Right renal cortex interstitium (tissue), 3 donors: Measurements from ENCODE around the gene RAB3GAP1. TPM values are rescaled to one million over a fixed set of nuclear protein-coding genes. Genes with fewer than 3 reads are reported as not detected.
"Not testable (repeated sequence)": the region's sequence is repeated elsewhere in the genome, so short reads cannot be mapped to it uniquely, and the experiment has no call there.

Experiments
- DNase-seq, 3 donors: peaks; one replicate each; pipeline ENCODE4 v3.0.0-alpha.2; 2013; ENCODE audit warnings: low read depth in 3 of 3, low spot score in 2 of 3
- polyA plus RNA-seq, 3 donors: library from polyadenylated mRNA; unstranded; fragments of 120-200 nt; gene quantifications; one replicate each; pipeline ENCODE4 v1.2.1, GENCODE V29; 2013; ENCODE audit not compliant: insufficient read length in 3 of 3

RAB3GAP1 gene
- polyA plus RNA-seq, 3 donors, result 52.1 to 57.0 (median 54.3) TPM

DNA sequence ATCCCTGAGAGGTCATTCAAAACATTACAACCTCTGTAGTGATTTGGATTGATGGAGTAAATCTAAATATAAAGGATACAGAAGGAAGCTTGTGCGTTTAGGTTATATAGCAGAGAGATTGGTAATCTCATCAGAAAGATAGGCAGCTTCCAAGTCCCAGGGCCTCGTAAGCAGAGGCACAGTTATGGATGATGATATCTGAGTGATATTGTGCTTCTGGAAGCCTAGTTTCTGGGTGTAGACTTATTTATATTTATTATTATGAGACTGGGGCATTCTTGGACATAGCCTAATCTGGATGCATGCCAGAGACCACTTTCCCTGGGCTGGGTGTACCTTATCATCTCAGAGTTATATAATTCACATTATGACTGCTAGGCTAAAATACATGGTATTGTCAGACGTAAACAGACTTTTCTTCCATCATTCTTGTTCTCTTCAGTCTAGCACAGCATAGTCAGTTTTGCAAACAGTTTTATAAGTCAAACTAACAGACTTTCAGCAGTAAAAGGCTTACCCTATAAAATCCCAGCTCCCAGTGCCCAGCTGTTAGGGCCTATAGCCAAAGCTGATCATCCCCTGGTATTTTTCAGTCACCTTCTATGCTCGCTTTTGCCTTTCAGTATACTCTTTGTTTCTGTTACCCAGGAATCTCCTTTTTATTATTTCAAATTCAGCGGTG lies 47.9 kb downstream of the RAB3GAP1 start:
- DNase-seq, result no peak

DNA sequence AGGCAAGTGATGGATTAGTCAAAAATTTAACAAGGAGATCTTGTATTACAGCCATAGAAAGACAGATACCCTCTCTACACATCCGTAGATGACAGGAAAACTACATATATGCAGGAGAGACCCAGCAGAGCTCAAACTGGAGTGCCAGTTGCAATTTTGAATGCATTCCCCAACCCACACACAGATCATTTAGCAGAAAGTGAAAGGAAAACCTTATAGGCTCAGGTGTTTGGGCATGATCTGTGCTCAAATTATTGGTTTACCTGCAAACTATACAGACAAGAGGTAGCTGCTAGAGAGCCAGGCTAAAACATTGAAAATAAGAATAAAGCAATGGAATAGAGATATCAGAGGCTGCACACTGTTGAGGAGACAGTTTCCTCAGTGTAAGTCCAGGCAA lies 51.8 kb downstream of the RAB3GAP1 start:
- DNase-seq, result no peak

DNA sequence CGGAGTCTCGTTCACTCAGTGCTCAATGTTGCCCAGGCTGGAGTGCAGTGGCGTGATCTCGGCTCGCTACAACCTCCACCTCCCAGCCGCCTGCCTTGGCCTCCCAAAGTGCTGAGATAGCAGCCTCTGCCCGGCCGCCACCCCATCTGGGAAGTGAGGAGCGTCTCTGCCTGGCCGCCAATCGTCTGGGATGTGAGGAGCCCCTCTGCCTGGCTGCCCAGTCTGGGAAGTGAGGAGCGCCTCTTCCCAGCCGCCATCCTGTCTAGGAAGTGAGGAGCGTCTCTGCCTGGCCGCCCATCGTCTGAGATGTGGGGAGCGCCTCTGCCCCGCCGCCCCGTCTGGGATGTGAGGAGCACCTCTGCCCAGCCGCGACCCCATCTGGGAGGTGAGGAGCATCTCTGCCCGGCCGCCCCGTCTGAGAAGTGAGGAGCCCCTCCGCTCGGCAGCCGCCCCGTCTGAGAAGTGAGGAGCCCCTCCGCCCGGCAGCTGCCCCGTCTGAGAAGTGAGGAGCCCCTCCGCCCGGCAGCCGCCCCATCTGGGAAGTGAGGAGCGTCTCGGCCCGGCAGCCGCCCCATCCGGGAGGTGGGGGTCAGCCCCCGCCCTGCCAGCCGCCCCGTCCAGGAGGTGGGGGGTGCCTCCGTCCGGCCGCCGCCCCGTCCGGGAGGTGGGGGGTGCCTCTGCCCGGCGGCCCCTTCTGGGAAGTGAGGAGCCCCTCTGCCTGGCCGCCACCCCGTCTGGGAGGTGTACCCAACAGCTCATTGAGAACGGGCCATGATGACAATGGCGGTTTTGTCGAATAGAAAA lies 53.6 kb downstream of the RAB3GAP1 start:
- DNase-seq, result not testable (repeated sequence)

DNA sequence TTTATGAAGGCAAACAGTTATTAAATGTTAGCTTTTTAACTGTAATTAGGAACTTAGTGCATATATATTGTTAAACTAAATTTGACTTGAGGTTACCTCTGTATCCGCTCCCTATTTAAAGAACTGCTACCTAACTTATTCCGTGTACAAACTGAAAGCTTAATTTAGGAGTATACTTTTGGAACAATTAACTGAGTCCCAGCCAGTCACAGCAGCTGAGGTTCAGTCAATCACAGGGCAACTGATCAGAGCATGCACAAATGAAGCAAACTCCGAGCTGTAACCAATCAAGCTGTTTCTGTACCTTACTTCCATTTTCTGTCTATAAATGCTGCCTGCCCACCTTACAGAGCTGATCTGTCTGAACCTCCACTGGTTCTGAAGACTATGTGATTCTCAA lies 61.2 kb downstream of the RAB3GAP1 start:
- no peak for DNase-seq

DNA sequence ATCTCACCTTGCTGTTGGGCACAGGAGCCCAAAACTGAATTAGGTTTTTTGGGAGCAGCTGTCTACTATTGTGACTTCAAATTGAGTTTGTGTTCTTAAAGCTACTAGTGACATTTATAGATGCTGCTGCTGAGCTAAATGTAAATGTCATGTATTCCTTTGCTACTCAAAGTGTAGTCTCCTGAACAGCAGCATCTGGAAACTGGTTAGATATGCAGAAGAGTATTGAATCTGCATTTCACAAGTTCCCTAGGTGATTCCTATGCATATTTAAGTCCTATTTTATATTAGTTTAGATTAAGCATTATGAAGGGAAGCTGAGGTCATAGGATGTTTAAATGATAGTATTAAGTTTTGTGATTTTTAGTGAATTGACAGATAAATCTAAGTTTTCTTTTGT lies 67.5 kb downstream of the RAB3GAP1 start:
- no peak for DNase-seq

DNA sequence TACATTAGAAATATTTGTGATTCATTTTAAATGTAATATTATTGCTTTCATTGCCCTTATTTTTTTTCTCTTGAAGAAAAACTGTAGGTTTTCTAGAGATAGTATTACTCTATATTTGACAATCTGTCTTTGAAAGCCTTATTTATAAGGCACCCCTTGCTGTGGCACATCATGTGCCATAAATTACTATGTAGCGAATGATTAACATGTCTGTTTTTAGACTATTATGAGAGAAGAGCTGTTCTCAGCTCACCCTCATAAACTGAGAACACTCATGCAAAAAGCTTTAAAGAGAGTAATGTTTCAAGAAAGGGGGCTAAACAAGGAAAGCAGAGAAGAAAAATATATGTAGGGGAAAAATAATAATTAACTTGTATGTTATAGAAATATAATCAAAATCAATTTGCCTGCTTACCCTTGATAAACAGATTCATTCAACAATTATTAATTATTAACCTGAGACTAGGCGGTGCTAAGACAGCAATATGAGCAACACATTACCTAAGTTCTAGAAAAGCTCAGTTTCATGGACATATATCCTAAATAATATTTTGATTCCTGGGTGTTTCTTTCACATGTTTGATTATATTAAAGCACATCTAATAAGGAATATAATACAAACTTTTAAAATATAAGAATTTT lies 69.0 kb downstream of the RAB3GAP1 start:
- DNase-seq, result no peak

DNA sequence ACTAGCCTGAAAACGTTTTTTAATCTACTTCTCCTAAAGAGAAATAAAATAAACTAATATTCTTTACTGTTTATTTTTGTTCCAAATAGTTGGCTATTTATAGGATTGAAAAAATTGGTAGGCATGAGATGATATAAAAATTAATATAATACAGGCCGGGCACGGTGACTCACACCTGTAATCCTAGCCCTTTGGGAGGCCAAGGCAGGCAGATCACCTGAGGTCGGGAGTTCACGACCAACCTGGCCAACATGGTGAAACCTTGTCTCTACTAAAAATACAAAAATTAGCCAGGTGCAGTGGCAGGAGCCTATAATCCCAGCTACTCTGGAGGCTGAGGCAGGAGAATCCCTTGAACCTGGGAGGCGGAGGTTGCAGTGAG lies 69.6 kb downstream of the RAB3GAP1 start:
- DNase-seq, result not testable (repeated sequence)

DNA sequence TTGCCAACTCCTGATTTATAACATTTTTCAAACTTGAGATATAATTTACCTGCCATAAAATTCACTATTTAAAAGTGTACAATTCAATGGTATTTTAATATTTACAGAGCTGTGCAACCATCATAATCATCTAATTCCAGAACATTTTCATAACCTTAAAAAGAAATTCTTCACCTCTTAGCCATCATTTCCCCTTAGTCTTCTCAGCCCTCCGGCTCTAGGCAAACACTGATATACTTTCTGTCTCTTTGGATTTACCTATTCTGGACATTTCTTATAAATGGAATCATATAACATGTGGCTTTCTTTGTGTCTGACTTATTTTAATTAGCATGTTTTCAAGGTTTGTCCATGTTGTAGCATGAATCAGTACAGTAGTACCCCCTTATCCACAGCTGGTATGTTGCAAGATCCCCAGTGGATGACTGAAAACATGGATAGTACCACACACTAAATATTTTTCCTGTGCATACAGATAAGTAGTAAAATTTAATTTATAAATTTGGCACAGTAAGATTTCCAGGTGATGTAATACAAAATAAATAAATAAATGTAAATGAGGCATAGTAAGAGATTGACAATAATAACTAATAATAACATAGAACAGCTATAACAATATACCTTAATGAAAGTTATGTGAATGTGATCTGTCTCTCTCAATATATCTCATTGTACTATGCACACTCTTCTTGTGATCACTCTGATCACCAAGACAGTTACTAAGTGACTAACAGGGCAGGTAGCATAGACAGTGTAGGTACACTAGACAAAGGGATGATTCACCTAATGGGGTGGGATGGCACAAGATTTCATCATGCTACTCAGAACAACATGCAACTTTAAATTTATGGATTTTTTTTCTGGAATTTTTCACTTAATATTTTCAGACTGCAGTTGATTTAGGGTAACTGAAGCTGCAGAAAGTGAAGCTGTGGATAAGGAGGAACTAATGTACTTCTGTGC lies 73.1 kb downstream of the RAB3GAP1 start:
- DNase-seq, result no peak

DNA sequence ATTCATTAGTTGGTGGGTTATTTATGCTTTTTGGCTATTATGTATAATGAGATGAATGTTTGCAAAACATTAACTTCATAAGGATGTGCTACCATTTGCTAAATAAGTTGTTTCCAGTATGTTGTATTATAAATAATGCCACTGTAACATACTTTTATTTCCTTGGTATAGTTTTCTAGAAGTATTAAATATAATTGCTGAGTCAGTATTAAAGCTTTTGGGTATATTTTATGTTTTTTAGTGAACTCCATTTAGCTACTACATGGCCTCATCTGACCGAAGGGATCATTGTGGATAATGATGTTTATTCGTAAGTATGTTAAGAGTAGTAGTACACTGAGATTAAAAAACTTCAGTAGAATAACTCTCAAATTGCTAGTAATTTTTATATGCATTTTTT lies 73.8 kb downstream of the RAB3GAP1 start:
- no peak for DNase-seq

DNA sequence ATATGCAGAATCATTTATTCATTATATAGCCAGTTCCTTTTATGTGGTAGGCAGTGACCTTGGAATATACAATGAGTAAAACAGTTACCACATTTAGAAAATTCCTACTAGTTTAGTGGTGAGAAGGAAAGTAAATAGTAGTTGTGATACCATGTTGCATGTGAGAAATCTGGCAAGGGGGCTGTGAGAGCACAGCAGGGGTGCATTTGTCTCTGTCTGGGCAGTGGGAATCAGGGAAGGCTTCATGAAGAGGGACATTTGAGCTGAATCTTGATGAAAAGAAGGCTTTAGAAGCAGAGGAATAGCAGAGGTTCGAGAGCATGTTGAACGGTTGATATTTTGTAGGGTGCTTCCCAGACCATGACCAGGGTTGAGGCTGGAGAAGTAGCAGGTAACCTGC lies 78.7 kb downstream of the RAB3GAP1 start:
- DNase-seq, result no peak

DNA sequence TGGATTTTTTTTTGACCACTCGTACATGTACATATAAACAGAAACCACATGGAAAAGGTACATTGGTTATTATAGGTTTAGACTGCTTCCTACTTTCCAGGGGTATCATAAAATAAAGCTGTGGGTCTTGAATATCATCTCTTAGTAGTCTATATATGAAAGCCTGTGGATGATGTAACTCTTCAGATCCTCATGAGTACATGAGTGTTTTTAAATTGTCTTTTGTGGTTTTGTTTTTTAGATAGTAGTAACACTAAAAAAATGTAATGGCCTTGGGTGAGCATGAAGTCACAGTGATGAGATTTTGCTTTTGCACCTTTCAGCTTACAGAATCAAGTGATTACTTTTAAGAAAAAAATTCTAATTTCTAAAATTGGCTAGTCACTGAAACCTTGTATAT lies 80.2 kb downstream of the RAB3GAP1 start:
- no peak for DNase-seq

DNA sequence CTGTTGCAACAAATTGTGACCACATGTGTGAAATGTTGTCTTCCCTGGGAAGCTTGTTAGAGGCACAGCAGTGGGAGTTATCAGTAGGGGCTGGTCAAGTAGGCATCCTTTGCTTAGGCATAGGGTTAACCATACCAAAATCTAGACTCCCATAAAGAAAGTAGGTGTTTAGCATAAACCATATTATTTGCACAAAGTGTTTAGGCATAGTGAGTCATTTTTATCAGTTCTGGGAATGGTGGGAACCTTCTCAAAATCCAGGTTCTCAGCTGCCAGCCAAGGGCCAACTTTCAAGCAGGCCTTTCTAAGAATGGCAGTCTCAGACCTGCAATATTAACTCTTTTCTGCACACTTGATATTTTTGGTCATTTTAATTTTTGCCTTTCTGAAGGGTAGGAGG lies 88.5 kb downstream of the RAB3GAP1 start:
- no peak for DNase-seq

DNA sequence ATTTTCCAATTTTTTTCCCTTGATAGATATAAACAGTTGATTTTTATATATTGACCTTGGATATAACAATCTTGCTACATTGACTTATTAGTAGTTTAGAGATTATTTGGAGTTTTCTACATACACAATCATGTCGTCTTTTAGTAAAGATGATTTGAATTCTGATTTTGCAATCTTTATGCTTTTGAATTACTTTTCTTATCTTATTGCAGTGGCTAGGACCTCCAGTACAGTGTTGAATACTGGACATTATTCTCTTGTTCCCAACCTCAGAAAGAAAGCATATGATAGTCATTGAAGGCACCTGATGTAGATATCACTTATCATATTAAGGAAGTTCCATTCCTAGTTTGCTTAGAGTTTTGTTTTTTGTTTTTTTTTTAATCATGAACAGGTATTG lies 90.2 kb downstream of the RAB3GAP1 start:
- no peak for DNase-seq

DNA sequence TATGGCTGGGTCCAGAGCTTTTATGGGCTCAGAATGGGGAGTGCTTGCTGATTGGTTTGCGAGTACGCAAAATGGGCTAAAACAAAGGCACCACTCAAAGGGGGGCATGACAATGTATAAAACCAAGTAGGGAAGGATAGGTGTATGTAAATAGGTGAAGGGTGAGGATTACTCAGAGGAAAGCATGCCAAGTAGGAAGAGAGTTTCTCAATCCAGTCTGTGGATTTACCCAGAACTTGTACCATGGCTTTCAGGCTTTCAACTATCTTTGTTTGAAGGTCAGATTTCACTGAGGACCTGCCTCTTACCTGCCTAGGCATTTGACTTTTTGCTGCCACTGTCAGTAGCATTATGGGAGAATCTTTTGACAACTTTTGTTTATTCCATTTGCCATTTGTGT lies 92.3 kb downstream of the RAB3GAP1 start:
- no peak for DNase-seq

DNA sequence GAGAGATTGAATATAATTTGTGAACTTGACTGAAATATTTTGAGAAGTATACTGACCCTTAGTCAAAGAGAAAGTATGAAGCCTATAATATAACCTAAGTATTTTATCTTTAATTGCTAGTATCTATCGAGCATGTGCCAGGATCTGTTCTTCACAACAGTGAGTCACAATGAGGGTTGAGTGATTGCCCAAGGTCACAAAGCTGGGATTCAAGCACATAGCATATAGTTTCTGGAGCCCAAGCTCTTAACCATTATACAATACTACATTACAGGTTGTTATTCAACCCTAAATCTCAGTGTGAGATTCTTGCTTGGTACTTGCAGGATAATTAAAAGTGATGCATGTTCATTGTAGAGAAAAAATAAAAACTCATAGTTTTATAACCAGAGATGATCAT lies 97.2 kb downstream of the RAB3GAP1 start:
- DNase-seq, result no peak

DNA sequence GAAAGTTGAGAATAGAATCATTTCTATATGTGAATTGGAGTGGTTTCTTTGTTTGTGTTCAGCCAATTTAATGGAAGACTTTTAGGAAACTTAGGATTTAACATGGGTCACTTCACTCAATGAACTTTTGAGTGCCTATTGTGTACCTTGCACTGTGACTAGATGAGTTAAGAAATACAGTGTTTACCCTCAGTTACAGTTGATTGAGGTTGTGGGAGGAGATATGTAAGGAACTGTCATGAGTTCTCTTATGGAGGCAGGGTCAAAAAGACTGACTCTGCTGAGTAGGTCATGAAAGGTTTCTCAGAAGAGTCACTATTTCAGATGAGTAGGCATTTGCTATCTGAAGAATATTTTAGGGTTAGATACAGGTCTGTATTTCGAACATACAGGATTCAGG lies 98.6 kb downstream of the RAB3GAP1 start:
- no peak for DNase-seq

DNA sequence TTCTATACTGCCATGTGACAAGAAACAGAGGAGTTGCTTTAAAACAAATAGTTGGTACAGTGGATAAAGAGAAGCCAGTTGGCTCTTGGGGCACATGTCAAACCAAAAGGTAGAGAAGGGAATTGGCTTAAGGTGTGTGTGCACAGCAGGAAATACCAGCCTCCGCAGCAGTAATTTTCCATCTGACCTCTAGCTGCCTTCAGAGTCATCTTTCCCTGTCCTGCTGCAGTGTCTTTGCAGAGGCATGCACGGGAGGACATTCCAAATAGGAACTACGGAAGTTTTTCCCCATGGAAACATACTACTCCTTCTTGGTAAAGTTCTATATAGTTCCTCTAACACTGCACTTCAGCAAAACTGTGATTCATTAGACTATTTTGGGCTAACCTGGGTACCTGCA lies 99.5 kb downstream of the RAB3GAP1 start:
- DNase-seq, result no peak

DNA sequence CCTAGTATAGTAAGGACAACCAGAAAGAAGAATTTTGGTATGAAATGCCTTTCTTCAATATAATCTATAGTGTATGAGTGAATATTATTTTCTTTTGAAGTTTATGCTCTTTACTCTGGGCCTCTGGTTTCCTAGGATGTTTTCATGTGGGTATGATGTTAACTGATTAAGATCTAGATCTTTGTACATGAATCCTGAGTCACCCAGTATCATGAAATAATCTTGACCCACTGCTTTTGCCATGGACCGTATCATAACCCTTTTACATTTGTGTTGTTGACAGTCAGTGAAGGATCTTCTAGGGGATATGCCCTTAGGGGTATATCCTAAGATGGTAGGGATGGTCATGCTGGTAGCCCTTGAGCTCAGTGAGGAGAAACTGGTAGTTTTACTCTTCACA lies 100.3 kb downstream of the RAB3GAP1 start:
- no peak for DNase-seq

DNA sequence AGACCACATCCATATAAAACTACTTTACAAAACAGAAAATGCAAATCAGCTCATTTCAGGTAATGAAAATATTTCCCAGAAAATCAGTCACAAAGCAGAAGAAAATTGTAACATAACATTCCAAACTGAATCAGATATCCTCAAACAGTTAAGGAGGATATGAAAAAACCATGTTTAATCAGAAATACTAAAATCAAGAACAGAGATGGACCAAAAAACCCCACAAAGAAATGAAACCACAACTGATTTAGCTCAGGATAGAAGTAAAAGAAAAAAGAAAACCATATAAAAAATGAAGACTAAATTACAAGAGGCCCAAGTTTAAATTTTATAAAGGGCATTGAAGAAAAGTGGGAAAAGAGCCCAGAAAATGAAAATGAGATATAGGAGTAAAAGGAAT lies 102.9 kb downstream of the RAB3GAP1 start:
- DNase-seq, result no peak

DNA sequence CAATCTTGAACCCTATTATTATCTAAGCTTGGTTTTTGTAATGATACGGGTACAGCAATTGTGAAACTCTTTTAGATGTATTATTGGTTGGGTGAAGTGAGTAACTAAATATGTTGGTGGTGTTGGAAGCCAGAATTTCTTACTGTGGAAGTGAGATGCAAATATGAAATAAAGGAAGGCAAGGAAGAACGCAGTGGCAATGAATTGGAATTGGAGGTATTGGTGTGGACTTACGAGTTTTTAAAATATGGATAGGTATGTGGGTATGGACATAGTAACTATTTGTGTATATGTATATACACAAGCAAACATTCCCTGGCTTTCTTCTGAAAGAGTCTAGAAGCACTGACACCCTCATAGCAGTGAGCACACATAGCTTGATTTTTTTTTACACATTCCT lies 105.8 kb downstream of the RAB3GAP1 start:
- no peak for DNase-seq

DNA sequence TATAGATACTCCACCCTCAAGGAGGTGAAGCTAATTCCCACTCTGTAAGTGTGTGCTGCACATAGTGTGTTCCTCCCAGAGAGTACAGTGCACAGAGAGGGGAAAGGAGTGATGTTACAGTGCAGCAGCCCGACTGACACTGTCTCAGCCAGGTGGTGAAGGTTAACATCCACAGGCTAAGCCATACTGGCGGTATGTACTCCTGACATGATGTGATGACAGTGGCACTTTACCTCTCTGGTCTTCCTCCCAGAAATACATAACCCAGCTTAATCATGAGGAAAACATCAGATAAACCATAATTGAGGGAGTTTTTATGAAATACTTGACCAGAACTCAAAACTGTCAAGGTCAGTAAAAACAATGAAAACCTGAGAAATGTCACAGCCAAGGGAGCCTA lies 107.1 kb downstream of the RAB3GAP1 start:
- no peak for DNase-seq
